Measurements from ENCODE around the gene FAF1.

Gene FAF1

DNA sequence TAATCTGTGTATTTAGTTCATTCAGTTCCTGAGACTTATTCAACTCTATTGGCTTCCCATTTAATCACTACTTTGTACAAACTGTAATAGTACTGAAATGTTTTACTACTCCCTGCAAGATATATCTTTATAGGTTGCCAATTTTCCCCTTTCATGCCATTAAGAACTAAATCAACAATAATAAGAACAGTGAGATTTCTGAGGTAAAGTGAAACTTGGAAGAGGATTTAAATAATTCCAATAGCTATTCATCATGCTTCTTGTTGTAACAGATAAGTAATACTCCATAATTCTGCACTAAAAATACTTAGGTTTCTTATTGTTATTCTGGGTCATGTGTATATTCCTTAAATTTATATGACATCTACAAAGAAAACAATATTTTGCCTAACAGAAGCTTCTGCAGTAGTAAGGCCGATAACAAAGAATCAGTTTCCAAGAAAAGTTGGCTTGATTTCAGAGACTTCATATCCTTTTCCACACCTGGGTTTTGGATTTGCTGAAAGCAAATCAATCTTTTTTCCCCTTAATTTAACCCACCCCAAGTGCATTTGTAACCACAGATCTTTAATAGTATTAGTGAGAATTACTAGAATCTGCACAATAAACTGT lies 258.3 kb downstream of the FAF1 start:
- no peak for DNase-seq (ENCODE audit: low read depth in 2 of 2)

DNA sequence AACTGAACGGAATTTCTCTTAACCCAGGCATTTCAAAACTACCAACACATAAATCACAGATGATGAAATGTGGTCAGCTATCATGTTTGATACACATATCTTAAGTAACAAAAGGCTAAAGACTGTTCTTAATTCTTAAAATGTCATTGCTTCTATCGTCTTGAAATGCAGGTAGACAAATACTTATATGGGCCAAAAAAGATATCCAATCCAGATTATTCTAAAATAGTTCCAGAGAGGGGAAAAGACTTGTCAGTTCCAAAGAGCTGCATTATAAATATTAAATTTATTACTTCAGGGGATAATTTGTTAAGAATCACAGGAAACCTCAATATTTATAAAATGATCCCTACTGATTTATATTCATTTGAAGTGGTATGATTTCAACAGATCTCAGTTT lies 259.4 kb downstream of the FAF1 start:
- no peak for DNase-seq (ENCODE audit: low read depth in 2 of 2)

DNA sequence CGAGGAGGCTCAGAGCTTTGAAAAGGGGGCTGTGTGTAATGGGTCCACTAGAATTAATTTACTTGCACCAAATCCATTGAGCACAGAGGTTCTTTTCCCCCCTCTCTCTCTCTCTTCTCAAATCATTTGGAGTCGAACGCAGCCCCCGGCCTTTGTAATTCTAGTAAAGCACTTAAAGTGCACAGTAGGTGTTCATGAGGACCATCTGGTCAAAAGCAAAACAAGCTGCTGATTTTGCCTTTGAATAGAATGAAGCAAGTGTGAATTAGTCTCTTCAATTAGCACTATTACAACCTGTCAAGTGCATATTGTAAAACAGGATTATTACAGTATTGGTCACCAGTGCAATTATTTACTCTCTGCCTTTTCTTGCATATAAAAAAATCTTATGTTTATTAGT lies 259.9 kb downstream of the FAF1 start:
- DNase-seq (ENCODE audit: low read depth in 2 of 2): no peak

- DNase-seq (ENCODE audit: low read depth in 2 of 2): no peak
Observed at GRCh38 chr1:50699795-50700194, 260.3 kb downstream of the FAF1 start.

- DNase-seq (ENCODE audit: low read depth in 2 of 2): no peak
Observed at GRCh38 chr1:50697440-50698421, 262.3 kb downstream of the FAF1 start.

DNA sequence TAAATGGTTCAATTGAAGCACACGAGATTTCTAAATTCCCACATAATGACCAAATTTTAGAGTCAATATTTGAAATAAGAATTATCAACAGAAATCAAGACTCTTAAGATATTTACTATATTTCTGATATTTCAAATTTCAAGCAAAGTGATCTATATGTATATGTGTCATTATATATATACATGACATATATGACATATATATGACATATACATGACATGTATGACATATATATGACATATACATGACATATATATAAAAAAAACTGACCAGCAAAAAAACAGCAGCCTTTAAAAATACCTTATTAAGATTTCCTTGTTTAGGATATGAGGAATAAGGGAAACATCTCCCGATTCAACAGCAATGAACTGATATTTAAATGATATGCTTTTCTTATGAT lies 266.2 kb downstream of the FAF1 start:
- DNase-seq (ENCODE audit: low read depth in 2 of 2): no peak

DNA sequence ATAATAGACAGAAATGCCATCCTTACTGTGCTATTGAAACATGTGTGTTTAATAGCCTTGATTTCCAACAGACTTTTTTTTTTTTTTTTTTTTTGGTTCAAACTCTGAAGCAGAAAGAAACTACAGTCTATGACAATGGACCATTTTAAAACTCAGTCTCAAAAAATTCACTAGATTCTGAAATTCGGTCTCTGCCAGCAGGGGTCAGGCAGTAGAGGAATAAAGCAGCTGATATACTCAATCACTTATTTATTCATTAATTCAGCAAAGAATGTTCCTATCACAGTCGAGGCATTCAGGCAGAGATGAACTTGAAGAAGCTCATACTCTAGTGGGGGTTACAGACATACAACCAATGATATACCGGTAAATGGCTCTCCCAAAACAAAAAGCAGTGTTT lies 275.9 kb downstream of the FAF1 start:
- DNase-seq (ENCODE audit: low read depth in 2 of 2): no peak

- DNase-seq (ENCODE audit: low read depth in 2 of 2): no peak
Observed at GRCh38 chr1:50681931-50682330, 278.1 kb downstream of the FAF1 start.

- DNase-seq (ENCODE audit: low read depth in 2 of 2): no peak
Observed at GRCh38 chr1:50667710-50668356, 292.2 kb downstream of the FAF1 start.

DNA sequence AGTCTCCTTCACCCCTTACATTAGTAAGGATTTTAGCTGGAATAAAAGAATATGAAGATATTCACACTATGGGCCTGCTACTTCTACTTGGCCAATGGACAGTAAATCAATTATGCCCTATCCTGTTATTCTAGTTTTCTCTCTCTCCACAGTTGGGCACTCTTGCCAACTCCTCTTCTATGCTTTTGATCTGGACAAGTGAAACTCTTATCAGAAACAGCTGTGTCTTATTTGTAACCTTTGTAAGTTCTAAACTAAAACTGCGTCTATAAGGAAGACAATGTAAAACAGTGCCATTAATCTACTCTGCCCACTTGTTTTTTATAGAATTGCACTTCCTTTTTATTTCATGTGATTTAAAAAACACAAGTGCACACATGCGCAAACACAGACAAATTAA lies 292.8 kb downstream of the FAF1 start:
- no peak for DNase-seq (ENCODE audit: low read depth in 2 of 2)

DNA sequence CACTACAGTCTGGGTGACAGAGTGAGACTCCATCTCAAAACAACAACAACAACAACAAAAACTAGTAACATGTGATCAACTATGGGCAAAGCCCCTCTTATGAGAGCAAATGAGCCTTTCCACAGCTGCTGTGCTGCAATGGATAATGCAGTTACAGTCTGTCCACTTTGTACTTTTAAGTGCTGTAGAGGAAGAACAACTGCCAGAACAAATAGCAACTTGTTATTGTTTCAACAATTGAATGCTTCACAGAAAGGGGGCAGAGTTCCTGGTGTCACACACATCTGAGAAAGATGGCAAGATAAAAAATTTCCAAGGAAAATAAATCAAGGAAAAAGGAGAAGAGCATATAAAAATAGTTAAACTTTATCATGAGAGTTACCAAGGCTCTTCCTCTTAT lies 293.2 kb downstream of the FAF1 start:
- DNase-seq (ENCODE audit: low read depth in 2 of 2): no peak

DNA sequence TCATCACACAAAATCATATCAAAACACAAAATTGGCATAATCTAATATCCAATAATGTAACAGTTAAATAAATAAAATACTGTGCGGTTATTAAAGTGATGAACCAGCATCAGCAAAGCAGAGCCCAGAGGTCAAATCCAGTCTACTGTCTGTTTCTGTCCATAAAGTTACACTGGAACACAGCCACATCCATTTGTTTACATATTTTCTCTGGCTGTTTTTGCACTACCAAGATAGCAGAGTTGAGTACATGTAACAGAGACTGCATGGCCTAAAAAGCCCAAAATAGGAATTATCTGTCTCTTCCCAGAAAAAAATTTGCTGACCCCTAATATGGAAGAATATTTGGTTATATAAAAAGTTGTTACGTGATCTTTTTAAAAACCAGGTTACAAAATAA lies 294.7 kb downstream of the FAF1 start:
- DNase-seq (ENCODE audit: low read depth in 2 of 2): no peak

DNA sequence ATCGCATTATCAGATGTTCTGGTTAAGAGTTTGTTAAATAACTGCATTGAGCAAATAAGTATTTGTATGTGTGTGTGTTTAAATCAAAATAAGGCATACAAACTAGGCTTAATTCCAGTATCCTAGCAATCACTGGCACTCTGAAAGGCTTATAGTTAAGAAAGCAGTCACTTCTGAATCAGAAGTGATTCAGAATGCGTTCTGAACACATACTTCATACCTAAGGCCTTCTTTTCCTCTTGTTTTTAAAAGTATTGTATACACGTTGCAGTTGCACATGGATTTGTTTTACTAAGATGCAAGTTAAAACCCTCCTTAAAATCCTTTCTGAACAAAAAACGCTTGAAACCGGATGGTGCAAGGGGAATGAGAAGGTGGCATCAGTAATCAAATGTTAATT lies 298.4 kb downstream of the FAF1 start:
- DNase-seq (ENCODE audit: low read depth in 2 of 2): no peak

DNA sequence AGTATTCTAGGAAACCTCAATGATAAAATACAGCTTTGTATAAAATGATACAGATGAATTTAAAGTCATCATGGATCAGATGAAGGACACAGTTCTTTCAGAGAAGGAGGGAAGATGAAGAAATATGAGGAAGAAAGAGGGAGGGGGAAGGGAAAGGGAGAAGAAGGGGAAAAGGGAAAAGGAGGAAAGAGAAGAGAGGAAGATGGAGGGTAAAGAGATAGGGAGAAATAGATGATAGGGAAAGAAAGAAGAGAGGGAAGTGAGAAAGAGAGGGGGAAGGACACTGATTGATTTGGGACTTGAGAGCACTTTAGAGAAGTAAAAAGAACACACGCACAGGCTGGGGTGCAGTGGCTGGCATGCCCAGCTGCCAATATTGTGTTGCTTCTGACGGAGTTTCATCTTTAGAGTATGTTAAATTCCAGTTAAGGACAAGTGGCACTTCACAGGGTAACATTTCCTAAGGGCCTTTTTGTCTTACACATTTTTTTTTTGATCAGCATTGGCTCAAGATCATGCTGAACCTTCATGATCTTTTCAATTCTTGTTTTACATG lies 300.9 kb downstream of the FAF1 start:
- no peak for DNase-seq (ENCODE audit: low read depth in 2 of 2)

- peak; percentile 14 to 25 for DNase-seq (ENCODE audit: low read depth in 2 of 2)
Observed at GRCh38 chr1:50658459-50659076, 301.5 kb downstream of the FAF1 start.

- DNase-seq (ENCODE audit: low read depth in 2 of 2): no peak
Observed at GRCh38 chr1:50656931-50657330, 303.1 kb downstream of the FAF1 start.

GRCh38 chr1:50651476-50652263 lies 308.4 kb downstream of the FAF1 start:
- DNase-seq (ENCODE audit: low read depth in 2 of 2): no peak

- DNase-seq (ENCODE audit: low read depth in 2 of 2): no peak
Observed at GRCh38 chr1:50646526-50646925, 313.5 kb downstream of the FAF1 start.

DNA sequence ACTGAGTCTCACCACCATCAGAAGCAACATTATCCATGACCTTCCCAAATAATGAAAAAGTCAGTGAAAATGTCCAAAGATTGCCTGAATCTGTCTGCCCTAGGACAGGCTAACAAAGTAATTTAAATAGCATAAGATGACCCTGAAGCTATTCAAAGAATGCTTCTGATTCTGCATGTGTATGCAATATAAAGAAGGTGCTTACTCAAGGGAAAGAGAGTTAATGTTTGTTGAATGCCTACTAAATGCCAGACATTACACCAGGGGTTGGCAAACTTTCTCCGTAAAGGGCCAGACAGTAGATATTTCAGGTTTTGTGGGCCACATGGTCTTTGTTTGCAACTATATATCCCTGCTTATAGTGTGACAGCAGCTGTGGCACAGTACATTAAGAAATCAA lies 314.9 kb downstream of the FAF1 start:
- DNase-seq (ENCODE audit: low read depth in 2 of 2): no peak

GRCh38 chr1:50644447-50645105 lies 315.5 kb downstream of the FAF1 start:
- no peak for DNase-seq (ENCODE audit: low read depth in 2 of 2)

DNA sequence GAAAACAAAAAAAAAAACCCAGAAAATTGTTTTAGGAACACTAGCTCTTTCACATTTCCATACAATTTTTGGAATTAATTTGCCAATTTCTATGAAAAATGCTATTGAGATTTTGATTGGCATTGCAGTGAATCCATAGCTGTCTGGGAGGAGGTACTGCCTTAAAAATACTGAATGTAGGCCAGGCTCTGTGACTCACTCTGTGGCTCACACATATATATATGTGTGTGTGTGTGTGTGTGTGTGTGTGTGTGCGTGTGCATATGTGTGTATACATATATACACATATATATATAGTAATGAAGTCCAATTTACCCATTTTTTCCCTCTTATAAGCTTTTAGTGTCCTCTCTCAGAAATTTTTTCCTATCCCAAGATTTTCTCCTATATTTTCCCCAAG lies 322.6 kb downstream of the FAF1 start:
- no peak for DNase-seq (ENCODE audit: low read depth in 2 of 2)

All from fibroblast of skin of left quadriceps (primary cell).